Cerebellar nuclear complex (tissue), 1 donor: ENCODE data around the gene C19orf73.
"Not testable (repeated sequence)": the region's sequence is repeated elsewhere in the genome, so short reads cannot be mapped to it uniquely, and the experiment has no call there.

Experiments
- DNase-seq, 2 experiments: peaks; one replicate each; lab custom pipeline; 2025; lab: John Stamatoyannopoulos, UW

C19orf73 gene

GRCh38 chr19:49121841-49122240 lies 2.9 kb upstream of the C19orf73 start:
- not testable (repeated sequence) for DNase-seq

- DNase-seq = no peak
These were observed 1.9 kb upstream of the C19orf73 start for GRCh38 chr19:49120868-49121267.

GRCh38 chr19:49120325-49120683 lies 1.4 kb upstream of the C19orf73 start:
- no peak for DNase-seq

GRCh38 chr19:49119411-49120324 lies 725 bp upstream of the C19orf73 start, which contains the start of gene PPFIA3:
Gene PPFIA3 (plus strand): TSS chr19:49119544. CDS start chr19:49127874, 8,330 bp downstream.
- no peak for DNase-seq

GRCh38 chr19:49117677-49118564 lies 1.0 kb downstream of the C19orf73 start:
- DNase-seq = no peak

- no peak for DNase-seq
These were observed 2.4 kb downstream of the C19orf73 start for GRCh38 chr19:49116544-49116943.

- peak; percentile 59 to 70 for DNase-seq
These were observed 4.1 kb downstream of the C19orf73 start for GRCh38 chr19:49114630-49115363.

GRCh38 chr19:49113762-49114629 lies 4.9 kb downstream of the C19orf73 start, which contains the start of gene LIN7B:
Gene LIN7B (plus strand): TSS chr19:49114370. CDS start chr19:49114405, 35 bp downstream.
- DNase-seq = no peak

GRCh38 chr19:49111218-49111998 lies 7.5 kb downstream of the C19orf73 start:
- DNase-seq = no peak

- no peak for DNase-seq
These were observed 8.4 kb downstream of the C19orf73 start for GRCh38 chr19:49110567-49110966.

GRCh38 chr19:49109569-49110233 lies 9.2 kb downstream of the C19orf73 start:
- no peak for DNase-seq

- DNase-seq = no peak
These were observed 9.9 kb downstream of the C19orf73 start for GRCh38 chr19:49109051-49109450.

GRCh38 chr19:49107625-49108459 lies 11.1 kb downstream of the C19orf73 start:
- DNase-seq = no peak

- DNase-seq = peak in 1 of 2 experiments; percentile 20
These were observed 12.3 kb downstream of the C19orf73 start for GRCh38 chr19:49106648-49107135.

GRCh38 chr19:49104229-49104864 lies 14.6 kb downstream of the C19orf73 start:
- no peak for DNase-seq

GRCh38 chr19:49103331-49104085 lies 15.4 kb downstream of the C19orf73 start:
- no peak for DNase-seq

GRCh38 chr19:49102303-49102702 lies 16.6 kb downstream of the C19orf73 start:
- DNase-seq = no peak
